HG02798 (cell line): ENCODE results near the gene CEP112.

Source experiments
- ATAC-seq: cut with Tn5 transposase; IDR thresholded peaks from one replicate; pipeline ENCODE4 v1.9.1; 2021; ENCODE audit warnings: mild to moderate bottlenecking; ENCODE audit not compliant: unreplicated experiment, poor library complexity

Gene CEP112

DNA sequence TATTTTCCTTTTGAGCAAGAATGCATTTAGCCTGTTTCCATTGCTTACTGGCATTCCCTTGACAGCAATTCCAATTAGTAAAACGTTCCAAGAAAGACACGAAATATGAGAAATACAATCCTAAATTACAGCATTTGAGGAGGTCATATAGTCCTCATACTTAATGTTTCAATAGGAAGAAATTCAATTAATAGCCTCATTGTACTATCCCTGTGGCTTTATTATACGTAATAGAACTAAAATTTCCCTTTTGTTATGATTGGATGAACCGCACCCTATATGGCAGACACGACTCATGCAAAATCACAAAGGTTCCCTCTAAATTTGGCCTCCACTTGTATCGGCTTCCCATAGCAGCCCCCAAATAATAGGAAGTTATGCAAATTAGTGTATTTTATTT lies 291.7 kb downstream of the CEP112 start:
- ATAC-seq, result no peak

DNA sequence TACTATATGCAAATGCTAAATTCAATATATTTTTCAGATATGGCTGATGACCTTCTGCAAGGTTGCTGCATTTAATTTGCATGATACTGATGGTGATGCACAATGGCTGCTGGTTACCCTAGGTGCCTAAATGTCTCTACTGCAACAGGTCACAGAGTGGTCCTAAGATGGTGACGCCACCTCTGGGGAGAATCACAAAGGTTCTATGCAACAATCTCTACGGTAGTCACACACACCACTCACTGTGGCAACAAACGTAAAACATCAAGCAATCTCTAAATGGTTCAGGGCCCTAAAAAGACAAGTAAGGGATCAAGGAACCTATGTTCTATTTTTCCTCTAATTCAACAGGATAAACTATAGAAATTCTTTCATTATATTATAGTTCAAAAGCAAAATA lies 293.3 kb downstream of the CEP112 start:
- ATAC-seq, result no peak

DNA sequence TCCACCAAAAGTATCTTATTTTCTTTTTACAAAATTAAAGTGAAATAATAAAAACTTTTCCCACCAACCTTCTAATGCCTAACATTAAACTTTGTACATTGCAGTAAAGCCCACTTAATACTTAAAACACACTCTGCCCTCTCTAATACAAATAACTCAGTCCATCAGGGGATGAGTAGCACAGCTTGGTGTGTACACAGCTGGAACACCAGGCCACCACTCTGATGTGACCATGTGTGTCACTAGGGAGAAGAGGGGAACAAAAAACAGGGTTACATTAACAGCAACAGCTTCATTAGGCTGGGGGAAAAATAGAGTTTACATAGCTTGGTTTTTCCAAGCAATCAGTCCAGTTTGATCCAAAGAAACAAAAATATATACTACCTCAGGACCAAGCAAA lies 295.0 kb downstream of the CEP112 start:
- ATAC-seq, result no peak

GRCh38 chr17:65895969-65896368 lies 296.0 kb downstream of the CEP112 start:
- ATAC-seq, result no peak

- no peak for ATAC-seq
Observed at GRCh38 chr17:65893692-65894279, 298.1 kb downstream of the CEP112 start.

DNA sequence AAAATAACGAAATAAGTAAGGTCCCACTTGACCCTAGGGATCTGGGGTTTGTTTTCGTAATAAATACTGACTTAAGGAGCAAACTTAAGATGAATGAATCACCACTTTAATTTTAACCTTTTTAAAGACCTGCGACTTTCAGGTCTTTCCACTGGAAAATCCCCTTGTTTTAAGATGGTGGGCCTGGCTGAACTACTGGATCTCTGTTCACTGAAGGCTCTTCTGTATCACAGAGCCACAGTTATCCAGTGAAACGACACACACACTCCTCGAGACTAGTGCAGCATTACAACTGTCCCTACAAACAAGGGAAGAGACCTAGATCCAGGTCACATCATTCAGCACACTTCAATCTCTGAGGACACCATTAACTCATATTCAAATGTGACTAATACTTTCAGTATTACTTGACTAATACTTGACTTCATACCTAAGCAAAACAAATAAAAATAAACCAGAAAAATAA lies 299.0 kb downstream of the CEP112 start:
- peak; percentile 75 for ATAC-seq

DNA sequence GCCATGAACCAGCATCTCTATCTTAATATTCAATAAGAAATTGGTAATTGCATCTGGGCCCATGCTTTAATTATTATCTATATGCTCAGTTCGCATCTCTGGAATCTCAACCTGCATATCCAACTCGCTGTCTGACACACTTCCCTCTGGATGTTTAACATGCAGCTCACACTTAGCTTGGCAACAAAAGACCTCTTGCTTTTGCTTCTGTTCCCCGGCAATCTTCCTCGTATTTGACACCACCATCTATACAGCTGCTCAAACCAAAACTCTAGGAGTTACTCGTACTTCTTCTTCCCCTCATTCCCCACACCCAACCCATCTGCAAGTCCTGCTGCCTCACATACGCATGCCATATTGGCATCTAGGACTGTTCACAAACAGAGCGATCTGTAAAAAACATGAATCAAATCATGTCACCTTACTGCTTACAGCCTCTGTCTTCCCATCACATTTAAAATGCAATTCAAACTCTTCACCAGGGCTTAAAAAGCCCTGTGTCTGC lies 300.6 kb downstream of the CEP112 start:
- ATAC-seq, result no peak

DNA sequence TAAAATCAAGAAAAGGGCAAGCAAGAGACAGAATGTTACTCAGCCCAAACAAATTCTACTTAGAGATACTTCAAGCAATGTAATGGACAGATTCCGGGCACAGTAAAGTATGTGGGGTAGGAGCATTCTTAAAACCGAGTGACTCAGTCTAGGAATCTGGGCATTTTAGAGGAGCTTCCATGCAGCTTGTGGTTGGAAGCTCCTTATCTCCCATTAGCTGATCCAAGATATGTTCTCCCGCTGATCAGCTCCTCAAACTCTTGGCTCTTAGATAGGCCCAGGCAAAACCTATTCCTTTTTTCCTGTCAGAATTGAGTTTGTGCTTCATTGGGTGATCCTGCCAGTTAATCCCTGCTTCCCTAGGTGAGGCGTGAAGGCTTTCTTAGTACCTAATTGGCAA lies 303.3 kb downstream of the CEP112 start:
- no peak for ATAC-seq

DNA sequence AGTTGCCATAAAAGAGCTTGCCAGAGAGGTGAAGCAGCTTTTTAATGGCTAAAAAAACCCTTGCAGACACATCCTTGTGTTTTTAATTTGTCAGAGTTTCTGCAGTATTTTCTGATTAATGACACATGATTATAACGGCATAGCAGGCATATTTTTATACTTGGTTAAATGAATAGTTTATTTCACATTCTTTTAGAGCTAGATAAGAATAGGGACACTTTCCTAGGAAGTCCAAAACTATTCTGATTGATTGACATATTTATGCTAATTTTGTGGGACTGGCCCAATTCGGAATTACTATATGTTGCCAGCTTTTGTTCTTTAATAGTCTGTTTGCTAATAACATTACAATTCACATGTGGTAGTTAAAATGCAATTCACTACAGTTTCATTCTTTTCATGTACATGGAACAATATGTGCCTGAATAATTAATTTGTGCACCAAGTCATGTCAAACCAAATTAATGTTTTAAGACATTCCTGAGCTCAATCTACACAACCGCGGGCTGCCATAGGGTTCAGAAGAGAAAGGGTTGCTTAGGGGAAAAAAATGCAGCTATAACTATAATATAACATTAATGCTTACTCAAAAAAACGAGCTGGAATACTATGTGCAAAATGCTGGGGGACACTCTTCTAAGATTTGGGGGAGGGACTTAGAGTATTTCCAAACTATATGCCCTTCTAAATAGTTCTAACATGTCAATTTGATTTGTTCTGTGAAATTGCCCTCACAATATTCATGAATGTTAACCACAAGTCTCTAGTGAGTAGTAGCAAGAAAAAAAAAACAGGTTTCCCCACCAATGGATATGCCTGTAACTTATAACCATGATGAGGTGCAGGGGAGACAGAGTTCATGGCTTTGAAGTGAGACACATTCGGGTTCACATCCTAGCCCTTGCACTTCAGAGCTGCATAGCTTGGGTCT lies 305.4 kb downstream of the CEP112 start:
- no peak for ATAC-seq

DNA sequence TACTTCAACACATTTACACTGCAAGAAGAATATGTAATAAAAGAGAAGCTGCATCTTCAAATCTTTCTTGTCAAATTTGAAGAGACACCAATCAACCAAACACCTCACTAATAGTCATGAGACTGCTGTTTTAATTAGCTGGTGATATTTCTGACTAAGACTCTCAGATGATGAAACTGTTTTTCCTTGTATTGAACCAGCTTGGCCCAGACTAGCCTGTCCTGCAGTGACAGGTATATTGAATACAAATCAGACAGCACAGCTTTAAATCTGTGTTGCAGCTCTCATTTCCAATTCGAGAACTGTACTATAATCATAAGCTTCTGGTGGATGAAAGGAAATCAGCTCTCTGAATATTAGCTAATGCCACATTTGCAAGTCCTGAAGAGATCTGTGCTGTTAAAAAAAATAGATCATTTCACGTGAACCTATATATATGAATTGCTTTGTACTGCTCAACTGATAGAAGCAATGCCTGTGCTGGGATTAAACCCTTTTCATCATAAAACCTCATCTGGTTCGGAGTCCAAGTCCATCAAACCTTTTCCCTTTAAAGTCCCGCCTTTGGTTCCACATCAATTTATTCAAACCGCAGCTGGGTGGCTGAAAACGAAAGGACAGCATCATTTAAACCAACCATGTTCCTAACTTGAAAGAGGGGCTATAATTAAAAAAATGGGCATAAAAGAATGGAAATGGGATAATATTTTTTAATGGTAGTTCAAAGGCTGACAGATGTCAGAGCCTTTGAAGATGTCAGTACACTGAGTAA lies 306.2 kb downstream of the CEP112 start:
- no peak for ATAC-seq

DNA sequence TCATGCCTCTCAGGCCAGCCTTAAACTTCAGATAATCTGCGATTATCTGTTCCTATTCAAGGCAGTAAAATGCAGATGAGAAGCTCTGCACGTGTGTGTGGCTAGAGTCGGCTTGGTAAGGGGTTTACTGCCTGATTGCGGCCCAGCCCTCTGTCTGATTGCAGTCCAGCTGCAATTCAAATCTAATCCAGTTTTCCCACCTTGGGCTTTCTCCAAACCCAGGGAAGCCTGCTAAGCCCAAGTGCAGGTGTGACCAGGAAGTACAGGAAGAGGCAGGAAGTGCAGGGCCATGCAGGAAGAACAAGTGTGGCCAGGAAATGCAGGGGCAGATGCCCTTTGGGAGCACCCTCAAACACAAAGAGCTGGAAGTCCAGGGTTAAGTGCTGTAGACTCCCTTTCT lies 314.9 kb downstream of the CEP112 start:
- no peak for ATAC-seq

GRCh38 chr17:65868881-65869280 lies 323.1 kb downstream of the CEP112 start:
- ATAC-seq, result no peak

GRCh38 chr17:65867014-65867413 lies 324.9 kb downstream of the CEP112 start:
- ATAC-seq, result no peak

GRCh38 chr17:65865715-65866425 lies 326.1 kb downstream of the CEP112 start:
- ATAC-seq, result no peak

DNA sequence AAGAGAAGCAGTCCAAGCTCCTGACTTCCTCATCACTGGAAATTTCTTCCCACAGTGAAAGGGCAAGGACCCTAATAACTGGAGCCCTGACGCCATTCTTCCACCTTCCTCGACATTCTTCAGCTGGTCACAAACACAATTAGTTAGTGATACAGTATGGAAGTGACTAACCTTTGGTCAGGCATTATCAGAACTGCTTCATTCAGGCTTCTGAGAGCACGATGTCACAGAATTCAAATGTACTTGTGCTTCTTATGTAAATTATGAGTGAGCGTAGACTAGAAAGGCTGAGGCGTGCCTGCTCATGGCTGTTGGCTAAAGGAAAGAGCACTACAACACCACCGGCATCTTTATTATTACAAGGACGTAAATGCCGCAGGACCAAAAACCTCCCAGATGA lies 327.5 kb downstream of the CEP112 start:
- no peak for ATAC-seq

GRCh38 chr17:65857718-65858117 lies 334.2 kb downstream of the CEP112 start:
- ATAC-seq, result no peak

GRCh38 chr17:65856865-65857264 lies 335.1 kb downstream of the CEP112 start:
- no peak for ATAC-seq

DNA sequence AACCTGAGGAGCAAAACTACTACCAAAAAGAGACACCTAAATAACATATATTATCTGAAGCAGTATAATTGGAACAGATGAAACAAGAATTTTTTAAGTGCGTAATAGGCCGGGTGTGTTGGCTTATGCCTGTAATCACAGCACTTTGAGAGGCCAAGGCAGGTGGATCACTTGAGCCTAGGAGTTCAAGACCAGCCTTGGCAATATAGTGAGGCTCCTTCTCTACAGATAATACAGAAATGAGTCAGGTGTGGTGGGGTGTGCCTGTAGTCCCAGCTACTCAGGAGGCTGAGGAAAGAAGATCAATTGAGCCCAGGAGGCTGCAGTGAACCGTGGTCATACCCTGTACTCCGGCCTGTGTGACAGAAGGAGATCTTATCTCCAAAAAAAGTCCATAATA lies 336.3 kb downstream of the CEP112 start:
- ATAC-seq, result no peak

DNA sequence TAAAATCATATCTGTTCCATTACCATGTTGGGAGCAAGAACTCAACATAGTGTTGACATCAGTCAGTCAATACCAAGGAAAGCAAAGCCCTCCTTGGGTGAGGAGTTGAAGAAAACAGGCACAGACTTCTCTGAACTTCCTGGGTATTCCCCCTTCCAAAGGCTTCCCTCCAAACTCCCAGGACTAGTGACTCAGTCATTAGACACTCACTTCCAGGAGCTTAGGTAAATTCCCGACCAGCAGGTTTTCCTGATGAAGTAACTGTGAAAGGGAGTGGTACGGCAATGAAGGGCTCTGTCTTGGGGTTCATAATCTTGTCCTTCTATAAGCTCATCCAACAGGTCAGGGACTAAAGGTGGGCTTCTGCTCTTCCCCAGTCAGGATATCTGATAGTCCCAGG lies 336.7 kb downstream of the CEP112 start:
- ATAC-seq, result no peak

DNA sequence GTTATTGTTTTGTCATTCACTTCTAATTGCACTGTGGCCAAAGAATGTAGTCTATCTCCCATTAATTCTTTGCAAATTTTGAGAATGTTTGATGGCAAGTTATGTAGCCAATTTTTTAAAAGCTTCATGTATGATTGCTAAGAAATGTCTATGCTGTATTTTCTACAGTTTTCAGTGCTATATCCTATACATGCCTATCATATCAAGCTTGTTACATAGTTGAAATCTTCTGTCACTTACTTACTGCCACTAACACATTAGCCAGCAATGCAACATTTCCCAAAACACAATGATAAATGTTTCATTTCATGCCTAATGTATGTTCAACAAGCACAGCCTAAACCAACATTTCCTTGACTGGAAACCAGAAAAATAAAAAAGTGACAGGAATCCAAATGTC lies 338.1 kb downstream of the CEP112 start:
- no peak for ATAC-seq
